ENCODE results near the gene ZBTB7C. TPM values are rescaled to one million over a fixed set of nuclear protein-coding genes. Genes with fewer than 3 reads are reported as not detected.
A peak's percentile ranks its signal among the peaks of the same experiment; 100 is the strongest.

The ZBTB7C gene
- total RNA-seq, 1 experiment from 2014 or later = 0.33 TPM

GRCh38 chr18:48354746-48355260 lies 54.4 kb downstream of the ZBTB7C start:
- H3K27ac ChIP-seq (ENCODE audit: insufficient read length, low read depth, low read length) = no peak overlapping the region
- no peak overlapping the region for H3T11ph ChIP-seq (ENCODE audit: low read length)
- no peak overlapping the region for H2BK15ac ChIP-seq (ENCODE audit: low read depth, low read length)
- no peak overlapping the region for H3K4ac ChIP-seq (ENCODE audit: low read depth, low read length)
- WGBS (ENCODE audit: extremely low coverage, insufficient read length, low lambda C conversion rate) = no CpG with 5 or more reads among the region's 4 CpGs
- no peak overlapping the region for H4K5ac ChIP-seq (ENCODE audit: insufficient read length, low read depth, low read length)
- H3K4me1 ChIP-seq (ENCODE audit: insufficient read depth, low read length) = no peaks in the 10 kb centered on the region; the same call in 1 of the 2 replicates
- no peak overlapping the region for H3K18ac ChIP-seq (ENCODE audit: insufficient read length, low read depth, low read length)
- H2AFZ ChIP-seq (ENCODE audit: low read length) = no peak overlapping the region
- H4K91ac ChIP-seq (ENCODE audit: insufficient read length, low read depth, low read length) = no peak overlapping the region
- no peak overlapping the region for H2BK5ac ChIP-seq (ENCODE audit: insufficient read length, low read length)
- peaks cover 0 to 3% of the 10 kb centered on the region in 2 experiments; a peak in 1 of 5 replicates for H3K9me3 Mint-ChIP-seq
- H3K23ac ChIP-seq (ENCODE audit: insufficient read length, low read depth, low read length) = no peak overlapping the region
- H3K79me1 ChIP-seq (ENCODE audit: insufficient read depth, low read depth, low read length, poor library complexity, severe bottlenecking) = no peaks in the 10 kb centered on the region
- H3K27me3 ChIP-seq (ENCODE audit: insufficient read depth, low read length) = no peaks in the 10 kb centered on the region
- no peak overlapping the region for H3K4me2 ChIP-seq (ENCODE audit: insufficient read depth, insufficient read length, low read length)
- H2BK20ac ChIP-seq (ENCODE audit: low read depth, low read length, poor library complexity, severe bottlenecking) = no peak overlapping the region
- no peaks in the 10 kb centered on the region for H3K23me2 ChIP-seq (ENCODE audit: insufficient read length, low read depth, low read length, poor library complexity, severe bottlenecking)
- H3K27me3 Mint-ChIP-seq (ENCODE audit: low read depth) = peaks cover 7% of the 10 kb centered on the region
- no peak overlapping the region for H3K56ac ChIP-seq (ENCODE audit: insufficient read length, low read depth, low read length)
- H3K9me3 ChIP-seq (ENCODE audit: control insufficient read depth, low read depth, low read length) = no peaks in the 10 kb centered on the region
- no peak overlapping the region for H2BK12ac ChIP-seq (ENCODE audit: insufficient read length, low read depth, low read length)
- peaks cover 0 to 7% (median 1%) of the 10 kb centered on the region in 3 experiments; a peak in 1 of 7 replicates for H3K36me3 Mint-ChIP-seq (ENCODE audit: insufficient read depth in 1 of 3, low read depth in 3 of 3)
- no peak overlapping the region for H3K9ac ChIP-seq (ENCODE audit: extremely low read depth, insufficient read length, low read length)
- H2BK120ac ChIP-seq (ENCODE audit: low read depth, low read length, poor library complexity, severe bottlenecking) = no peak overlapping the region
- H3K4me1 Mint-ChIP-seq = peaks cover 15 to 19% of the 10 kb centered on the region in 2 experiments
- no peak overlapping the region for H3K4me3 Mint-ChIP-seq
- H4K20me1 ChIP-seq (ENCODE audit: control insufficient read depth, insufficient read depth, insufficient read length) = no peaks in the 10 kb centered on the region
- no peak overlapping the region for H3K14ac ChIP-seq (ENCODE audit: insufficient read depth, low read length)
- no peak overlapping the region for H2AK5ac ChIP-seq (ENCODE audit: insufficient read length, low read length)
- peak; percentile 16 for DNase-seq
- H4K8ac ChIP-seq (replicated peaks; ENCODE audit: insufficient read length, low read depth, low read length) = no peak overlapping the region
- TF ChIP-seq CTCF (conservative IDR thresholded peaks at IDR 0.05) = no peak
- no peak overlapping the region for H3K27ac Mint-ChIP-seq
- H3K79me2 ChIP-seq (ENCODE audit: insufficient read depth, low read length) = no peaks in the 10 kb centered on the region

Measured in H9 (cell line).